Right lobe of liver (tissue), 4 donors: ENCODE data around the gene ATP1A2.

Experiments
- CTCF ChIP-seq, 4 donors: fragments of 200-600 bp in 3 of 4; fragments of 450-650 bp in 1 of 4; IDR thresholded peaks; one replicate each; pipeline versions ENCODE4 v1.5.1 to v1.8.0; 2016 to 2022; ENCODE audit warnings: antibody characterized with exemption in 4 of 4, mild to moderate bottlenecking in 2 of 4
- POLR2A ChIP-seq: fragments of 450-650 bp; IDR thresholded peaks from one replicate; pipeline ENCODE4 v1.6.1; 2017; ENCODE audit warnings: antibody characterized with exemption, mild to moderate bottlenecking
- donor health status: DM: no; HTN: no; CAD: no.
- donor health status: DM: no; HTN: no; CAD: no.
- donor health status: DM: no; HTN: yes; CAD: no.

- TF ChIP-seq CTCF (IDR thresholded peaks at IDR 0.05) (no peak), POLR2A (no peak)
These were observed 24.8 kb upstream of the ATP1A2 start for GRCh38 chr1:160090760-160091159.
